DND-41 (cell line): ENCODE measurements around the gene RUNX3.

Source experiments
- CTCF ChIP-seq: IDR thresholded peaks from 2 replicates; pipeline ENCODE4 v1.5.1; 2012; ENCODE audit warnings: borderline replicate concordance, low read length, moderate library complexity, mild to moderate bottlenecking; ENCODE audit not compliant: poor library complexity, severe bottlenecking; ENCODE audit errors: extremely low read depth
- EZH2 ChIP-seq: IDR thresholded peaks from 3 replicates; pipeline ENCODE4 v1.6.1; 2012; ENCODE audit warnings: borderline replicate concordance, low read depth, mild to moderate bottlenecking, moderate library complexity, low read length, inconsistent platforms; ENCODE audit not compliant: severe bottlenecking

GRCh38 chr1:24966121-24966723 is 36.1 kb upstream of the RUNX3 start:
- TF ChIP-seq CTCF, result no peak
- no peak for TF ChIP-seq EZH2
